WTC11 (cell line): ENCODE measurements around the gene HOXD12.

Experiments
- ATF2 ChIP-seq: sonication (generic); formaldehyde crosslinking; IDR thresholded peaks from 2 replicates; pipeline ENCODE4 v1.8.1; 2022; ENCODE audit warnings: low read depth, missing genetic modification reagents, borderline replicate concordance
- CTCF ChIP-seq: fragments of 200-600 bp; IDR thresholded peaks from 2 replicates; pipeline ENCODE4 v1.8.0; 2022; ENCODE audit warnings: antibody characterized with exemption
- FOXP1 ChIP-seq: sonication (generic); formaldehyde crosslinking; IDR thresholded peaks from 2 replicates; pipeline ENCODE4 v1.8.0; 2022; ENCODE audit warnings: missing genetic modification reagents, mild to moderate bottlenecking, moderate library complexity, borderline replicate concordance
- IRF1 ChIP-seq: sonication (generic); formaldehyde crosslinking; IDR thresholded peaks from 2 replicates; pipeline ENCODE4 v1.8.0; 2023; ENCODE audit warnings: missing genetic modification reagents
- KAT7 ChIP-seq: sonication (generic); formaldehyde crosslinking; IDR thresholded peaks from 2 replicates; pipeline ENCODE4 v1.8.1; 2023; ENCODE audit warnings: missing genetic modification reagents, mild to moderate bottlenecking, borderline replicate concordance
- ZBTB43 ChIP-seq: sonication (generic); formaldehyde crosslinking; IDR thresholded peaks from 2 replicates; pipeline ENCODE4 v1.8.1; 2023; ENCODE audit warnings: mild to moderate bottlenecking, missing genetic modification reagents
- ZNF416 ChIP-seq: fragments of 250-450 bp; sonication (Bioruptor Pico); IDR thresholded peaks from 2 replicates; pipeline ENCODE4 v1.9.0; 2021; ENCODE audit warnings: mild to moderate bottlenecking, inconsistent platforms

GRCh38 chr2:176145085-176145969, 45.7 kb downstream of the HOXD12 start:
- TF ChIP-seq ZBTB43 (CRISPR knock-in tag) (no peak), CTCF (no peak), IRF1 (CRISPR knock-in tag) (no peak), ZNF416 (CRISPR knock-in tag) (no peak), ATF2 (CRISPR knock-in tag) (no peak), FOXP1 (CRISPR knock-in tag) (no peak), KAT7 (no peak)
